ENCODE results near the gene GOLGA6D. TPM values are rescaled to one million over a fixed set of nuclear protein-coding genes. Genes with fewer than 3 reads are reported as not detected.
"Not testable (repeated sequence)": the region's sequence is repeated elsewhere in the genome, so short reads cannot be mapped to it uniquely, and the experiment has no call there.

The GOLGA6D gene
- total and polyA plus RNA-seq, 8 donors, result 0.03 to 0.18 TPM; not detected in 6

DNA sequence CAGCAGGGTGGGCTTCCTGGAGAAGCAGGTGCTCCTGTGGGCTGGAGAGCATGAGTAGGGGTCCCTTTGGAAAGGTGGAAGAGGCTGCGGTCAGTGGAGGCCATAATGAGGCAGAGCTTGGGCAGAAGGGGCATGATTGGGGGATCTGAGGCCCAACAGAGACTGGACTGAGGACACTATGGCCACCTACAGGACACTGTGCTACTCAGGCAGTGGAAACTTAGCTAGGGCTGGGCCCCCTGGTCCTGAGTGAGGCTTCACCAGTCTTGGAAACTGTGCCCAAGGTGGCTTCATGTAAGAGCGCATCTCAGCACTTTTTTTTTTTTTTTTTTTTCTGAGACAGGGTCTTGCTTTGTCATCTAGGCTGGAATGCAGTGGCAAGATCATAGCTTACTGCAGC lies 46.9 kb downstream of the GOLGA6D start:
- H3K9me3 ChIP-seq, result no peaks in the 10 kb centered on the region
- no peaks in the 10 kb centered on the region for H3K27me3 ChIP-seq
- DNase-seq, result no peak
- H3K4me1 ChIP-seq, result no peaks in the 10 kb centered on the region
- H3K27ac ChIP-seq, result no peak overlapping the region
- intact Hi-C loops (cut with DNase I; ENCODE audit: low total_unique reads), result no loop called here
- no peak overlapping the region for H3K4me3 ChIP-seq
- 80 to 98% (median 88%) methylated on average over 2 of the region's 2 CpGs for WGBS, 5 donors
- no peak for TF ChIP-seq EP300 (IDR thresholded peaks at IDR 0.05)
- no peak for TF ChIP-seq POLR2AphosphoS5 (IDR thresholded peaks at IDR 0.05)
- no peak for TF ChIP-seq POLR2A (IDR thresholded peaks at IDR 0.05)
- TF ChIP-seq, protein P1, sequence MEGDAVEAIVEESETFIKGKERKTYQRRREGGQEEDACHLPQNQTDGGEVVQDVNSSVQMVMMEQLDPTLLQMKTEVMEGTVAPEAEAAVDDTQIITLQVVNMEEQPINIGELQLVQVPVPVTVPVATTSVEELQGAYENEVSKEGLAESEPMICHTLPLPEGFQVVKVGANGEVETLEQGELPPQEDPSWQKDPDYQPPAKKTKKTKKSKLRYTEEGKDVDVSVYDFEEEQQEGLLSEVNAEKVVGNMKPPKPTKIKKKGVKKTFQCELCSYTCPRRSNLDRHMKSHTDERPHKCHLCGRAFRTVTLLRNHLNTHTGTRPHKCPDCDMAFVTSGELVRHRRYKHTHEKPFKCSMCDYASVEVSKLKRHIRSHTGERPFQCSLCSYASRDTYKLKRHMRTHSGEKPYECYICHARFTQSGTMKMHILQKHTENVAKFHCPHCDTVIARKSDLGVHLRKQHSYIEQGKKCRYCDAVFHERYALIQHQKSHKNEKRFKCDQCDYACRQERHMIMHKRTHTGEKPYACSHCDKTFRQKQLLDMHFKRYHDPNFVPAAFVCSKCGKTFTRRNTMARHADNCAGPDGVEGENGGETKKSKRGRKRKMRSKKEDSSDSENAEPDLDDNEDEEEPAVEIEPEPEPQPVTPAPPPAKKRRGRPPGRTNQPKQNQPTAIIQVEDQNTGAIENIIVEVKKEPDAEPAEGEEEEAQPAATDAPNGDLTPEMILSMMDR (IDR thresholded peaks at IDR 0.05), result no peak
- H3K36me3 ChIP-seq, result no peaks in the 10 kb centered on the region

DNA sequence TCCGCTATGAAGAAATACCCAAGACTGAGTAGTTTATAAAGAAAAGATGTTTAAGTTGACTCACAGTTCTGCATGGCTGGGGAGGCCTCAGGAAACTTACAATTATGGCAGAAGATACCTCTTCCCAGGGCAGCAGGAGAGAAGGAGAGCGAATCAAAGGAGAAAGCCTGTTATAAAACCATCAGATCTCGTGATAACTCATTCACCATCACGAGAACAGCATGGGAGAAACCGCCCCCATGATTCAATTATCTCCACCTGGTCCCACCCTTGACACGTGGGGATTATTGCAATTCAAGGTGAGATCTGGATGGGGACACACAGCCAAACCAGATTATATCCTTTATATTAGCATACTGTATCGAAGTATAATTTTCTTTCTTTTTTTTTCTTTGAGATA lies 49.5 kb downstream of the GOLGA6D start:
- H3K4me3 ChIP-seq; DNase-seq; H3K36me3 ChIP-seq; H3K27me3 ChIP-seq; intact Hi-C loops (cut with DNase I; ENCODE audit: low total_unique reads); H3K27ac ChIP-seq; H3K9me3 ChIP-seq: not testable (repeated sequence)
- WGBS, 5 donors, result 72 to 80% (median 75%) methylated on average over 7 of the region's 7 CpGs
- peaks cover 10 to 19% (median 14%) of the 10 kb centered on the region in 4 donors for H3K4me1 ChIP-seq

DNA sequence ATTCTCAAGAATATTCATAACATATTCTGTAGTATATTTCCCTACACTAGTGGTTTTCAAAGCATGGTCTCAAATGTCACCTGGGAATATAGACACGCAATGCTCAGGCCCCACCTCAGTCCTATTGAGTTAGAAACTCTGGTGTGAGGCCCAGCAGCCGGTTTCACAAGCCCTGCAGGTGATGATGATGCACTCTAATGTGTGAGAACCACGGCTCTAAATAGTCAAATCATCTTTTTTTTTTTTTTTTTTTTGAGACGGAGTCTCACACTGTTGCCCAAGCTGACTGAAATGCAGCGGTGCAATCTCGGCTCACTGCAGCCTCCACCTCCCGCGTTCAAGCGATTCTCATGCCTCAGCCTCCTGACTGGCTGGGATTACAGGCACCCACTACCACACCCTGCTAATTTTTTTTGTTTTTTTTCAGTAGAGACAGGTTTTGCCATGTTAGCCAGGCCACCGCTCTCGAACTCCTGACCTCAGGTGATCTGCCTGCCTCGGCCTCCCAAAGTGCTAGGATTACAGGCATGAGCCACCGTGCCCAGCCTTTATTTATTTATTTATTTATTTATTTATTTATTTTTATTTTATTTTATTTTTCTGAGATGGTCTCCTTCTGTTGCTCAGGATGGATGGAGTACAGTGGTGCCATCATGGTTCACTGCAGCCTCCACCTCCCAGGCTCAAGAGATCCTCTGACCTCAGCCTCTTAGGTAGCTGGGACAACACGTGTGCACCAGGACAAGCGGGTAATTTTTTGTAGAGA lies 51.2 kb downstream of the GOLGA6D start:
- H3K36me3 ChIP-seq; H3K9me3 ChIP-seq; H3K27ac ChIP-seq; DNase-seq; H3K27me3 ChIP-seq; intact Hi-C loops (cut with DNase I; ENCODE audit: low total_unique reads); H3K4me3 ChIP-seq: not testable (repeated sequence)
- 87 to 93% (median 92%) methylated on average over 15 of the region's 15 CpGs for WGBS, 5 donors
- peaks cover 11 to 25% (median 17%) of the 10 kb centered on the region in 4 donors for H3K4me1 ChIP-seq

DNA sequence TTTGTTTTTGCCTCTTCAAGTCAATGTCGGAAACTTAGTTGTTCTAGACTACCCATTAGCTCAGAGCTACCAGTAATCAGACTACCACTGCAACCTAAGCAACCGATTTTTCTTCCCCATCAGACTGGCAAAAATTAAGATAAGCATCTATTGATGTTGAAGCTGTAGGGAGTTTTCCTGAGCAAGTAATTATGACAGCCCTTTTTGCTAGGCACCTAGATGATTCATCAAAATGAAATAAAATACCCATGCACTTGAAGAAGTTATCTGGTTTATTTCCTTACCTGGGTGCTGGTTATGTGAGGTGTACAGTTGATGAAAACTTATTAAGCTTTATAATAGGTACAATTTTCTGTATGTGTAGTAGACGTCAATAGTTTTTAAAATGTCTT lies 52.7 kb downstream of the GOLGA6D start:
- H3K4me3 ChIP-seq, result peak overlapping the region; percentile 68 to 93 (median 76)
- no peak for TF ChIP-seq POLR2A (IDR thresholded peaks at IDR 0.05)
- TF ChIP-seq POLR2AphosphoS5 (IDR thresholded peaks at IDR 0.05), result no peak
- TF ChIP-seq, protein P1 (IDR thresholded peaks at IDR 0.05), result no peak
- TF ChIP-seq EP300 (IDR thresholded peaks at IDR 0.05), result no peak
- H3K4me1 ChIP-seq, result peaks cover 11 to 25% (median 17%) of the 10 kb centered on the region in 4 donors
- H3K9me3 ChIP-seq, result no peaks in the 10 kb centered on the region
- H3K27ac ChIP-seq, result peak overlapping the region in 4 of 5 donors; percentile 59 to 84 (median 77)
- 30 to 37% (median 35%) methylated on average over 3 of the region's 3 CpGs for WGBS, 5 donors
- H3K36me3 ChIP-seq, result peaks cover 0 to 21% (median 20%) of the 10 kb centered on the region in 4 donors
- H3K27me3 ChIP-seq, result no peaks in the 10 kb centered on the region
- no peak for DNase-seq
- intact Hi-C loops (cut with DNase I; ENCODE audit: low total_unique reads), result no loop called here

DNA sequence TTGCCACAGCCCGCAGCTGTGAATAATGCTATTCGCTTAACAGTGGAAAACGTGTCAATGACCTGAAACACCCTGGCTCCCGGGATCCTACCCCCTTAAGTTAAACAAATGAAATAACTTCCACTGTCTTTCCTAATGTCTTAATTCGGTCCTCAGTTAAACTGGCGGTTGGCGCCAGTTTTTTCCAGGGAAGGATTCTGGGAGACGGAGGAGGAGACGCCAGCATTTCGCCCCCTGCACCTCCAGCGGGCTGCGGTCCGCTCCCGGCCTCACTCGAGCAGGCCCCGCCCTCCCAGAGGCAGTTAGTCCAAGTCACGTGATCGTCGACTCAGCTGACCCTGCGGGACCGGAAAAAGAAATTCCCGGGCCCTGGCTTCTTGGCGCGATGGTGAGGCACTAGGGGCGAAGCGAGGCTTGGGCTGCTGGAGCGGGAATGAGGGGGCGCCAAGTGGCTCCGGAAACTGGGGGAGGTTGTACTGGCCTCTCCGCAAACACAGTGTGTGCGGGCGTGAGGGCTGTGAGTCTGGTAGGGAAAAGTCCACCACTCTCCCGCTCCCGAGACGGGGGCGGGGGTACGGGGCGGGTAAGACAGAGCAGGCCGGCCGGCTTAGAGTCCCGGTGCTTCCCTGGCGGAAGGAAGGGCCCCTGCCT lies 53.2 kb downstream of the GOLGA6D start, which contains the start of gene COMMD4:
TSS of gene COMMD4 (plus strand) at position 359 of the 651 bp plus-strand sequence. CDS start at position 386, 27 bp downstream.
- Histone ChIP-seq H3K4me3 (peak within 1 kb of the TSS; percentile 68 to 93 (median 76)), H3K4me1 (peaks cover 11 to 25% (median 17%) of the 10 kb centered on the region in 4 donors), H3K27me3 (no peaks in the 10 kb centered on the region), H3K9me3 (no peaks in the 10 kb centered on the region), H3K27ac (peak within 1 kb of the TSS; percentile 34 to 84 (median 70)), H3K36me3 (peaks cover under 1 to 26% (median 24%) of the 10 kb centered on the region in 4 donors)
- DNase-seq, result peak; percentile 97 to 98
- WGBS, 5 donors, result 0 to 1% (median 1%) methylated on average over 38 to 42 of the region's 42 CpGs
- no peak for TF ChIP-seq EP300 (IDR thresholded peaks at IDR 0.05)
- TF ChIP-seq, protein P1 (IDR thresholded peaks at IDR 0.05), result peak in 1 of 7 experiments; percentile 12
- TF ChIP-seq POLR2AphosphoS5 (IDR thresholded peaks at IDR 0.05), result peak; percentile 59 to 88 (median 68)
- TF ChIP-seq POLR2A (IDR thresholded peaks at IDR 0.05), result no peak
- intact Hi-C loops (cut with DNase I; ENCODE audit: low total_unique reads), result no loop called here
